Measurements from ENCODE around the gene OPA3. TPM values are rescaled to one million over a fixed set of nuclear protein-coding genes. Genes with fewer than 3 reads are reported as not detected.
A peak's percentile ranks its signal among the peaks of the same experiment; 100 is the strongest.
"Not testable (repeated sequence)": the region's sequence is repeated elsewhere in the genome, so short reads cannot be mapped to it uniquely, and the experiment has no call there.

Gene OPA3
- total RNA-seq, 1 donor from 2014 or later = 14.8 TPM

GRCh38 chr19:45514376-45515051, 70.1 kb downstream of the OPA3 start:
- H3K4me3 Mint-ChIP-seq (ENCODE audit: unreplicated experiment) = no peak overlapping the region
- no peaks in the 10 kb centered on the region for H3K27me3 Mint-ChIP-seq (ENCODE audit: low read depth)
- H3K27ac Mint-ChIP-seq (ENCODE audit: unreplicated experiment) = peak overlapping the region; percentile 91
- H3K4me1 Mint-ChIP-seq (ENCODE audit: low read depth) = peaks cover 46% of the 10 kb centered on the region
- H3K36me3 Mint-ChIP-seq (ENCODE audit: low read depth) = peaks cover 13% of the 10 kb centered on the region
- H3K9me3 Mint-ChIP-seq (ENCODE audit: low read depth) = no peaks in the 10 kb centered on the region
- DNase-seq (ENCODE audit: low spot score) = no peak
- no peak for TF ChIP-seq CTCF (IDR thresholded peaks at IDR 0.05)

DNA sequence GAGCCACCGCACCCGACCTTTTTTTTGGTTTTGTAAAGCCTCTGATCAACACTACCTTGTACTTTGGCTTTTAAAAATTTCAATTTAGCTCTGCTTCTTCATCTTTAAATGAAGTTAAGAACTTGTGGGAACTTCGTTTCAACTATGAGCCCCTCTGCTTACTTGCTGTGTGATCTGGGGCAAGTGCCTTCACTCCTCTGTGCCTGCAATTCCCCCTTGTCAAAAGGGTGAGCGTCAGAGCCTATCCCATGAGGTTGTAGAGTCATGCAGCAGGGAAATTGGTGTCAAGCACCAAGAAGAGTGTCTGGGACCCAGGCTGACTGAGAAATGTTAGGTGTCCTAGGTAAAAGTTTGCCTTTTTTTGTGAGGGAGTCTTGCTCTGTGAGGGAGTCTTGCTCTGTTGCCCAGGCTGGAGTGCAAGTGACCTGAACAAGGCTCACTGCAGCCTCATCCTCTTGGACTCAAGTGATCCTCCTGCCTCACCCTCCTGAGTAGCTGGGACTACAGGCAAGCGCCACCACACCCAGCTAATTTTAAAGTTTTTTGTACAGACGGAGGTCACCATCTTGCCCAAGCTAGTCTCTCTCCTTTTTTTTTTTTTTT, 71.6 kb downstream of the OPA3 start:
- Mint-ChIP-seq H3K27ac (ENCODE audit: unreplicated experiment) (peak overlapping the region; percentile 57), H3K4me1 (ENCODE audit: low read depth) (peaks cover 52% of the 10 kb centered on the region)

GRCh38 chr19:45511074-45511473, 73.5 kb downstream of the OPA3 start:
- TF ChIP-seq CTCF (IDR thresholded peaks at IDR 0.05) = no peak
- Mint-ChIP-seq H3K27ac (ENCODE audit: unreplicated experiment) (peak overlapping the region; percentile 70), H3K27me3 (ENCODE audit: low read depth) (no peaks in the 10 kb centered on the region), H3K4me1 (ENCODE audit: low read depth) (peaks cover 56% of the 10 kb centered on the region), H3K36me3 (ENCODE audit: low read depth) (peaks cover 2% of the 10 kb centered on the region), H3K4me3 (ENCODE audit: unreplicated experiment) (no peak overlapping the region), H3K9me3 (ENCODE audit: low read depth) (no peaks in the 10 kb centered on the region)
- no peak for DNase-seq (ENCODE audit: low spot score)

More for the DNA sequence above, 71.6 kb downstream of the OPA3 start:
- Mint-ChIP-seq H3K4me3 (ENCODE audit: unreplicated experiment) (no peak overlapping the region), H3K27me3 (ENCODE audit: low read depth) (no peaks in the 10 kb centered on the region), H3K9me3 (ENCODE audit: low read depth) (no peaks in the 10 kb centered on the region), H3K36me3 (ENCODE audit: low read depth) (peaks cover 8% of the 10 kb centered on the region)
- no peak for DNase-seq (ENCODE audit: low spot score)
- TF ChIP-seq CTCF (IDR thresholded peaks at IDR 0.05) = no peak

- peak overlapping the region; percentile 70 for H3K27ac Mint-ChIP-seq (ENCODE audit: unreplicated experiment)
- not testable (repeated sequence) for H3K36me3 Mint-ChIP-seq (ENCODE audit: low read depth); DNase-seq (ENCODE audit: low spot score); H3K9me3 Mint-ChIP-seq (ENCODE audit: low read depth); H3K27me3 Mint-ChIP-seq (ENCODE audit: low read depth)
- H3K4me1 Mint-ChIP-seq (ENCODE audit: low read depth) = peaks cover 60% of the 10 kb centered on the region
- H3K4me3 Mint-ChIP-seq (ENCODE audit: unreplicated experiment) = peak overlapping the region; percentile 96
These were observed 74.2 kb downstream of the OPA3 start for GRCh38 chr19:45510352-45510751.

GRCh38 chr19:45509692-45510015, 74.9 kb downstream of the OPA3 start:
- Mint-ChIP-seq H3K4me3 (ENCODE audit: unreplicated experiment) (peak overlapping the region; percentile 96), H3K9me3 (ENCODE audit: low read depth) (no peaks in the 10 kb centered on the region), H3K27me3 (ENCODE audit: low read depth) (no peaks in the 10 kb centered on the region), H3K27ac (ENCODE audit: unreplicated experiment) (peak overlapping the region; percentile 68), H3K36me3 (ENCODE audit: low read depth) (peaks cover 2% of the 10 kb centered on the region), H3K4me1 (ENCODE audit: low read depth) (peaks cover 61% of the 10 kb centered on the region)
- no peak for DNase-seq (ENCODE audit: low spot score)
- no peak for TF ChIP-seq CTCF (IDR thresholded peaks at IDR 0.05)
